NCI-H748 (cell line): ENCODE data around the gene MED25.
"Not testable (repeated sequence)": the region's sequence is repeated elsewhere in the genome, so short reads cannot be mapped to it uniquely, and the experiment has no call there.

Experiments used
- DNase-seq: peaks from one replicate; lab custom pipeline; 2025; ENCODE audit not compliant: unreplicated experiment; lab: John Stamatoyannopoulos, UW

The MED25 gene

GRCh38 chr19:49814010-49814409 lies 4.1 kb upstream of the MED25 start:
- no peak for DNase-seq

- peak; percentile 31 for DNase-seq
Measured at GRCh38 chr19:49816590-49816989, 1.5 kb upstream of the MED25 start.

- DNase-seq = no peak
Measured at GRCh38 chr19:49818649-49819370, 721 bp downstream of the MED25 start.

- not testable (repeated sequence) for DNase-seq
Measured at GRCh38 chr19:49819452-49820115, 1.5 kb downstream of the MED25 start.

GRCh38 chr19:49820125-49820524 lies 2.0 kb downstream of the MED25 start:
- DNase-seq = no peak

- peak; percentile 56 for DNase-seq
Measured at GRCh38 chr19:49823472-49823871, 5.4 kb downstream of the MED25 start.

GRCh38 chr19:49824662-49825061 lies 6.6 kb downstream of the MED25 start:
- DNase-seq = no peak

GRCh38 chr19:49827034-49827433 lies 8.9 kb downstream of the MED25 start:
- DNase-seq = no peak

- DNase-seq = no peak
Measured at GRCh38 chr19:49829200-49829599, 11.1 kb downstream of the MED25 start.

- DNase-seq = no peak
Measured at GRCh38 chr19:49829721-49830120, 11.6 kb downstream of the MED25 start.

- no peak for DNase-seq
Measured at GRCh38 chr19:49830766-49831165, 12.7 kb downstream of the MED25 start.

GRCh38 chr19:49831592-49831991 lies 13.5 kb downstream of the MED25 start:
- DNase-seq = no peak

- DNase-seq = no peak
Measured at GRCh38 chr19:49832556-49832955, 14.5 kb downstream of the MED25 start.

- no peak for DNase-seq
Measured at GRCh38 chr19:49833599-49833998, 15.5 kb downstream of the MED25 start.

- DNase-seq = no peak
Measured at GRCh38 chr19:49835562-49835961, 17.5 kb downstream of the MED25 start.

- no peak for DNase-seq
Measured at GRCh38 chr19:49836176-49837008, 18.3 kb downstream of the MED25 start.

GRCh38 chr19:49837009-49837310 lies 18.9 kb downstream of the MED25 start:
- DNase-seq = no peak

- DNase-seq = no peak
Measured at GRCh38 chr19:49837425-49837824, 19.3 kb downstream of the MED25 start.

- no peak for DNase-seq
Measured at GRCh38 chr19:49838885-49839588, 20.9 kb downstream of the MED25 start.

- no peak for DNase-seq
Measured at GRCh38 chr19:49839713-49840112, 21.6 kb downstream of the MED25 start.

GRCh38 chr19:49840321-49840720 lies 22.2 kb downstream of the MED25 start:
- DNase-seq = no peak
